OCI-LY7 (cell line): ENCODE measurements around the gene NMRK2.

Experiments used
- CTCF ChIP-seq: fragments of 200-600 bp; sonication (generic); conservative IDR thresholded peaks from 2 replicates; pipeline ENCODE4 v1.5.1; 2014; ENCODE audit warnings: mild to moderate bottlenecking, antibody characterized with exemption, low read length, moderate library complexity, mixed read lengths
- EZH2phosphoT487 ChIP-seq: fragments of 200-600 bp; sonication (generic); IDR thresholded peaks from 2 replicates; pipeline ENCODE4 v1.6.1; 2018; ENCODE audit warnings: low read depth, borderline replicate concordance, mild to moderate bottlenecking, mixed run types, antibody characterized with exemption, low read length, moderate library complexity, mixed read lengths

DNA sequence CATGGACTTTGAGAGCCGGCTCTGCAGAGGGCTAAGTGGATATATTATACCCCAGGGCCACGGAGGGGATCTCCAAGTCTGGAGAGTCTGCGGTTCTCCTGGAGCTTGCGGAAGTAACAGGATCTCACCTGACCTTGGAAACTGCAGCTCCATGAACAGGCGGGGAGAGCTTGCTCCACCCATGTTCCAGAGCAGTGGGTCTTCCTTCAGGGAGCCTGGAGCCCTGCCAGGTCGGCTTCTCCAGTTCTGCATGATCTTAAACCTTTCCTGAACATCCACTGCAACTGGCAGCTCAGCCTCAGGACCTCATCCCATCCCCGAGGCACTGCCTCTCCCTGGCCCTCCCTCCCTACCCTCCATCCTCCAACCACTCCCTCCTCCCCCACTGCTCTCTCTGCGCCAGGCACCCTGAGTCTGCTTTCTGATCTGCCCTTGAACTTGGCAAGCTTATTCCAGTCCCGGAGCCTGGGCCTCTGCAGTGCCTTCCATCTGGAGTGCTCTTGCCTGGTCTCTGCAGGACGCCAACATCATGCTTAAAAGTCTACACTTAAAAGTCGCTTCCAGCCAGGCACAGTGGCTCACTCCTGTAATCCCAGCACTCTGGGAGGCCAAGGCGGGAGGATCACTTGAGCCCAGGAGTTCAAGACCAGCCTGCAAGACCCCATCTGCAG is 39.2 kb upstream of the NMRK2 start:
- no peak for TF ChIP-seq CTCF
- TF ChIP-seq EZH2phosphoT487, result no peak
